GM21619 (cell line): ENCODE measurements around the gene SOX12.
A peak's percentile ranks its signal among the peaks of the same experiment; 100 is the strongest.
"Not testable (repeated sequence)": the region's sequence is repeated elsewhere in the genome, so short reads cannot be mapped to it uniquely, and the experiment has no call there.

Experiments
- ATAC-seq: cut with Tn5 transposase; IDR thresholded peaks from one replicate; pipeline ENCODE4 v1.9.1; 2021; ENCODE audit not compliant: unreplicated experiment

Gene SOX12

DNA sequence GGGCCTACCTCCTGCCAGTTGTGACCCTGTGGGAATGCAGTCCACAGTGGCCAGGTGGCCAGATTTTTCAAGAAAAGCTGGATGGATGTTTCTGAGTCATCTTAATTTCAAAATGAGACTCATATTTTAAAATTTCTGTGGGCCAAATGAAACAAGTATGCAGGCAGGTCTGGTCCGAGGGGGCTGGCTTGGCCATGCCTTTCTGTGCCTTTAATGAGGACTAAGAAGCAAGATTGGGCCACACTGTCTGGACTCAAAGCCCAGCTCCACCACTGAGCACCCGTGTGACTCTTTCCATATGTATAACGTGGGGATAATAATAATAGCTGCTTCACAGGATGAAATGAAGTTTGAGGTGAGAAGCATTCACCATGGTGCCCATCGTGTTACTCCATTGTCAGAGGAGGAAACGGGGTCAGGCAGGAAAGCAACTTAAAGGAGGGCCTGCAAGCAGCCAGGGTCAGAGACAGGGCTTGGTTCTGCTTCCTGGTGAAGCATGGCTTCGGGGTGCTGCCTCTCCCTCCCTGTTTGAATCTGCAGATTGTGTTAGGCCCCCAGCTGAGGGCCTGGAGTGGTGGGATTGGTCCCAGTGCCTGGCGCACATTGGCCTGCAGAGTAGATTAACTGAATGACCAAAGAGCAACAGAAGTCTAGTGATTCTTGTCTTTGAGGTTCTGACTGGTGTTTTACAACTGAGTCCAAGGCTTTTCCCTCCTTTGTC is 3.8 kb downstream of the SOX12 start:
- ATAC-seq = no peak

DNA sequence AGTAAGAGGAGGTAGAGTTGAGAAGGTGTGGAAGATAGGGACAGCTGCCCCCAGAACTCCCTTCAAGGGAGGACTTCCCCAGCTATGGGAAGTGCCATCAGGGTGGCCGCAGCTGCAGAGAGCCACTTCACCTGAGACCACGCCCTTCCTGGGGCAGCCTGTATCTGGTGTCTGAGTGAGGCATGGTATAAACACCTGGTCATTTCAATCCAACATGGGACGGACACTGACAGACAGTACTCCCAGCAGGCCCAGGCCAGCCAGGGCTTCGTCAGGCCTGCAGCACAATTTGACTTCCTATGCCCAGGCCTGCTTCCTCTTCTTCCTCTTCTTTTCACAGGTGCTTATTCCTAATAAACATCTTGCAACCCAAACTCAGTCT is 4.5 kb downstream of the SOX12 start:
- ATAC-seq = no peak

DNA sequence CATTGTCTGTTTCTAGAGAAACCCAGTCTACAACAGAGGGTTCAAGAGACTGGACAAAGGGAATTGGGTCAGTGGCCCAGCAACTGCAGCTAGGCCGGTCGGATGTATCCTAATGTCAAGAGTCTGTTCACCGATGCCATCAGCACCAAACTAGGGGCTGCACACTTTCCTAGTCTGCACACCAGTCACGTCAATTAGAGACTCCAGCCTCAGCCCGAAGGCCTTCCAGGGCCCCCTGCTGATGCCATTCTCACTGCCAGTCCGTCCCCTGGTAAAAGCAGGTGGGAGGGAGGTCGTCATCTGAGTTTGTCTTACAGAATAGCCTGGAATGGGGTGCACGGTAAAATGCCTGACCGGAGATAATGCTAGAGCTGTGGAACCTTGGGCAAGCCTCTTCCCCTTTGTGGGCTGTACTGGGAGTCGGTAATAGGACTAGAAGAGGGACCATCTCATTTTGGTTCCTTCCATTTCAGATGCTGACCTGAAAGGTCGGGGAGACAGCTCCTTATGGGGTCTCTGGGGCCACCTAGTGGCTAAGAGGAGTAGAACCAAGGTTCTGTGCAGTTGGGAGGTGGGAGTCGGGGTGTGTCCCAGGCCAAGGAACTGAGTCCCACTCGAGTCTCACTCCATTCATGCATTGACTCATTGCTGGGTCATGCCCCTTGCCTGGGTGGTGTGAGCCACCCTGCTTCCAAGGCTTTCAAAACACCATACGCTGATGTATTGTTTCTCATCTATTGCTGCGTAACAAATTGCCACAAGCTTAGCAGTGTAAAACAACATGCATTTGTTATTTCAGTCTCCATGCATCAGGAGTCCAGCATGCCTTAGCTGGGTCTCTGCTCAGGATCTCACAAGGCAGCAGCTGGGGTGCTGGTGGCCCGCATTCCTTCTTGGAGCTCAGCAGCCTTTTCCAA is 5.1 kb downstream of the SOX12 start:
- no peak for ATAC-seq

DNA sequence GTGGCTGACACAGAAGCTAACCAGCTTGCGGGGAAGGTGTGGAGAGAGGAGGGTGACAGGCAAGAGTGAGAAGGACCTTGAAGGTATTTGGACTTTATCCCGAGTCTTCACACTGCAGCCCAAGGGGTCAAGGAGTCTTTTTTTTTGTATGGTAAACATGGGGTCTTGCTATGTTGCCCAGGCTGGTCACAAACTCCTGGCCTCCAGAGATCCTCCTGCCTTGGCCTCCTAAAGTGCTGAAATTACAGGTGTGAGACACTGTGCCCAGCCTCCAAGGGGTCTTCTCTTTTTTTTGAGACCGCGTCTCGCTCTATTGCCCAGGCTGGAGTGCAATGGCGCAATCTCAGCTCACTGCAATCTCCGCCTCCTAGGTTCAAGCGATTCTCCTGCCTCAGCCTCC is 9.2 kb downstream of the SOX12 start:
- no peak for ATAC-seq

DNA sequence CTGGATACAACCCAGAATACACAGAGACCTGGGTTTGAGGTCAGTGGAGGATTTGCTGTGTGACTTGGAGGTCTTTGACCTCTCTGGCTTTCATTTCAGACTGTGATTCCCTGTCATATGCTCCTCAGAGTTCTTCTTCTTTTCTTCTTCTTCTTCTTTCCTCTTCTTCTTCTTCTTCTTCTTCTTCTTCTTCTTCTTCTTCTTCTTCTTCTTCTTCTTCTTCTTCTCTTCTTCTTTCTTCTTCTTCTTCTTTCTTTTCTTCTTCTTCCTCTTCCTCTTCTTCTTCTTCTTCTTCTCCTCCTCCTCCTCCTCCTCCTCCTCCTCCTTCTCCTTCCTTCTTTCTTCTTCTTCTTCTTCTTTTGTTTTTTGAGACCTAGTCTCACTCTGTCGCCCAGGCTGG is 10.7 kb downstream of the SOX12 start:
- not testable (repeated sequence) for ATAC-seq

DNA sequence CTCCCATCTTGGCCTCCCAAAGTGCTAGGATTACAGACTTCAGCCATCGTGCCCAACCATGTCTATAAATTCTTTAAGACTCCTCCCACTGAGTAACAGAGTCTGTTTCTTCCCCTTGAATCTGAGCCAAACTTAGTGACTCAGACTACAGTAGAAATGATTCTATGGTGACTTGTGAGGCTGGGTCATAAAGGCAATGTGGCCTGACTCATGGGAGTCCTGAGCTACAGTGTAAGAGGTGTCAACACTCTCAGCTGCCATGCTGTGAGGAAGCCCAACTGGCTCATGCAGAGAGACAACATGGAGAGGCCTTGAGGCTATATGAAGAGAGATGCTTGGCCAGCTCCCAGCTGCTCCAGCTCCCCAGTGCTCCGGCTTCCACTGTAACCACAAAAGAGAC is 16.3 kb downstream of the SOX12 start:
- no peak for ATAC-seq

DNA sequence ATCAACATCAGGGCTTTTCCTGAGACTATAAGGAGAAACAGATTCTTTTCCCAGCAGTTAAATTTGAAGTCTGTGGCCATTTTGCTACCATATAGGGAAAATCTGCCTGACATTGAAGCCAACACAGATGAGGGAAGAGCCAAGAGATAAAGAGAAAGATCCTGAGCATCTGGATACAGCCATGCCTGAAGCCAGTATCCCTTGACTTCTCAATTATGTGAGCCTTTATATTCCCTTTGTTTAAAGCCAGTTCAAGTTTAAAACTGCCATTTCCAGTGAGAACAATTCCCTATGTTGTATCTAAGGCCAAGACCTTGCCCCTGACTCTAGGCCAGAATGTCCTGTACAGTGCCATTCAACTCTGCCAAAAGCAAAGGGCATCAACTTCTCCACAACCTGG is 17.8 kb downstream of the SOX12 start:
- ATAC-seq = no peak

DNA sequence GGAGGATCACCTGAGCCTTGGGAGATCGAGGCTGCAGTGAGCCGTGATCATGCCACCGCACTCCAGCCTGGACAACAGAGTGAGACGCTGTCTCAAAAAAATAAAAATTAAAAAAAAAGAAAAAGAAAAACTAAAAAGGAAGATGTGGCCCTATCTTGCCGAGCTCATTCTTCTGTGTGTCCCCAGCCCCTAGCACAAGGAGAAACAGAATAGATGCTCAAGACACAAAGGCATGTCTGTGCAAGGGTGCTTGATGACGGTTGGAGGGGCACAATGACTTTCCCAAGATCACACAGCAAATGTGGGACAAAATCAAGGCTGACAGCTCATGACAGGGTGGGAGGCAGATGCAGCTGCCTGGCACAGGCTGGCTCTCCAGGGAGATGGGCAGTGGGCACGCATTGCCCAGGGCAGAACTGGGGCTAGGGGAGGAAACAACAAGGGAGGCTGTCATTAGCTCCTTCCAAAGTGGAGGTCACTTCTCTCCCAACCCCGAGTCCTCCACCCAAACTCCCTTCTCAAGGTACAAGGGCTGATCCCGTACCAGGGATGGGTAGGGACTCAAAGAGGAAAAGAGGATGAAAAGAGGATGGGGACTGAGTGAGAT is 20.8 kb downstream of the SOX12 start:
- ATAC-seq = no peak

DNA sequence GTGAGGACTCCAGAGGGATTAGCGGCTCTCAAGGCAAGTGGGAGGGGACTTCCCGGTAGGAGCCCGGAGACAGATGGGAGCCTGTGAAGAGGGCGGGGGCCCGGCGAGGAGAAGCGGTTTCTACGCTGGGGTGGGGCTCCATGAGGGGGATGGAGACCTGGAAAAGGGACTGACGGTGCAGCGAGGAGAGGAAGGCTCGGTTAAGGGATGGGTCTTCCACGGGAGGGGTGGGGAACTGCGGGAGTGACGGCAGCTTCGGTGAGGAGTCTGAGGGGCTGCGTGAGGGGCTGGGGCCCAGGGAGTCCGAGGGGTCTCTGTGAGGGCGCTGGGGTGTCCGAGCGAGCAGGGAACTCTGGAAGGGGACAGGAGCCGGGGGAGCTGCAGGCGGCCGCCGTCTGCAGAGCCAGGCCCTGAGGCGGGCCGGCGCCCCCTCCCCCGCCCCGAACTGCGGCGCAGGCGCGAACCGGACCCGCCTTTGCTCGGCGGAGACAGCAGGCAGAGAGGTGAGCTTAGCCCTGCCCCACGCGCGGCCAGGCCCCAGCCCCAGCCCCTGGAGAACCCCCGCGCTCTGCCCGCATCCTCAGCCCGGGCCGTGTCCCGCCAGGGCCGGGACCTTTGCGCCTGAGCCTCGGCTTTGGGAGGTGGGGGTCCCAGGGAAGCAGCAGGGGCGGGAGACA is 21.4 kb downstream of the SOX12 start, which contains the start of gene NRSN2:
TSS of gene NRSN2 (plus strand) at position 472 of the 677 bp plus-strand sequence. CDS start 2,533 bp downstream, outside the sequence.
- peak; percentile 40 for ATAC-seq

DNA sequence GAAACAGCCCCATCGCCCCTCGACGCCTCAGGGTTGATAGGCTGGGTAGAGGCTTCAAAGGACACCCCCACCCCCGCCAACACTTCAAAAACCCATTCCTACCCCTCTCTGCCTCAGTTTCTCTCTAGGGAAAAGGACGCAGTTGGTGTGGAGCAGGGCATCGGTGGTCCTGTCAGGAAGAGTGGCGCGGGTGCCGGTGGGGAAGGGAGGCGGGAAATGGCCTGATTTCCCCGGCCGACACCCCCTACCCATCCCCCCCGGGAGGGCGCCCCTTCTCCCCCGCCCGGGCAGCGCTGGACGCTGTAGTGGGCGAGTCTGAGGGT is 21.9 kb downstream of the SOX12 start:
- ATAC-seq = peak; percentile 1

DNA sequence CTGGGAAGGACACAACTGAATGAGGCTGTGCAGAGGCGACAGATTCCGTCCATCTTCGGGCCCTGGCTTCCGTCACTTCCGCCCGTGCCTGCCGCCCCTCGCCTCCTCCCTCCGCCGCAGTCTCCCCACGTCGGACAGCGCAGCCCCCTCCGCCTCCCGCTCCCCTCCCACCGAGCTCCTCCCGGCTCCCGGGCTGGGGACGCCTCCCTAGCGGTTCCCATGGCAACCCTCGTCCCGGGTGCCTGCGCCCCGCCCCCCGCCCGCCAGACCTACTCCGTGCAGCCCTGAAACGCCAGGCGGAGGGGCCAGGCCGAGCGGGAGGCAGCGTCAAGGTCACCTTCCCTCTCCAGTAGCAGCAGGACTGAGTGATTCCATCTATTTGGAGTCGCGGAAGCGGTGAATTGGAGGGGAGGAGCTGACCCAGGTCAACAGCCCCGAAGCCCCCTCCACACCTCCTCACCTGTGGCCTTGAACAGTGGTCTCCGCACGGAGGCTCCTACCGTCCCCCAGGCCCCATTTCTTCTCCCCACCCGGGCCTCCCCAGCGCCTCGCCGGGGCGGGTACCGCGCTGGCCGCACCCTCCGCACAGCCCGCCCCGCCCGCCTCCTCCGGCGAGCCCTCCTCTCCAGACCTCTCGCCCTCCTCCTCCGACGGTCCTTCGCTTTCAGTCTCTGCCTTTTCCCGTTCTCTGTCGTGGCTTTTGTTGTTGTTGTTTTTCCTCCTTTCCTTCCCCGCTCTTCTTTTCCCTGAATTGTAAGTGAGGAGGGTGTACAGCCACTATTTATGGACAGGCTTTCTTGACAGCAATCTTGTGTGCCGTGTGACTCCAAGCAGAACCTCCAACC is 22.5 kb downstream of the SOX12 start:
- ATAC-seq = peak; percentile 67

DNA sequence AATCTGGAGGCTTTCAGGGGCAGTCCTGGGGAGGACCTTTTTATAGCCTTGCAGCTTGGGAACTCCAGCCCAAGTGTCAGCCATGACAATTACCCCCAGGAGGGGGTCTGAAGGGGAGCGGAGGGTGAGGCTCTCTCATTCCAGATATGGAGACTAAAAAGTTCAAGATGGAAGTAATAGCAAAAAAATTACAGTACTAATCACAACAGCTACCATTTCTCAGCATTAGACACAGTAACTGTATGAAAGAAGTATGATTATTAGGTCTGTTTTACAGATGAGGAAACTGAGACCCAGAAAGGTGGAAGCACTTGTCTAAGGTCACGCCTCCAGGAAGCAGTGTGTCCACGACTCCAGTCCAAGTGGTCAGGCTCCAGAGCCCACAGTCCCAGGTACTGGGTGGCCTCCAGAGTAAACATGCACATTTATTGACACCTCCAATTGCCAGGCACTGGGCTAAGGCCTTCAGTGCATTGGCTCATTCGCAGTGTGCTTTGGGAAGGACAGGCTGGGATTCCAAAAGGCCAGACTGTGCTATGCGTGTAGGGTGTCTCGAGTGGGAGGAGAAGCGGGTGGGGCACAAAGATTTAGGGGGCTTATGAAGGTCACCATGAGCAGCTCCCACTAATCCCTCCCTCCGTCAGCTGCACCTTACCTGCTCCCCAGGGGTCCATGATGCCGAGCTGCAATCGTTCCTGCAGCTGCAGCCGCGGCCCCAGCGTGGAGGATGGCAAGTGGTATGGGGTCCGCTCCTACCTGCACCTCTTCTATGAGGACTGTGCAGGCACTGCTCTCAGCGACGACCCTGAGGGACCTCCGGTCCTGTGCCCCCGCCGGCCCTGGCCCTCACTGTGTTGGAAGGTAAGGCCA is 23.9 kb downstream of the SOX12 start:
- ATAC-seq = no peak

DNA sequence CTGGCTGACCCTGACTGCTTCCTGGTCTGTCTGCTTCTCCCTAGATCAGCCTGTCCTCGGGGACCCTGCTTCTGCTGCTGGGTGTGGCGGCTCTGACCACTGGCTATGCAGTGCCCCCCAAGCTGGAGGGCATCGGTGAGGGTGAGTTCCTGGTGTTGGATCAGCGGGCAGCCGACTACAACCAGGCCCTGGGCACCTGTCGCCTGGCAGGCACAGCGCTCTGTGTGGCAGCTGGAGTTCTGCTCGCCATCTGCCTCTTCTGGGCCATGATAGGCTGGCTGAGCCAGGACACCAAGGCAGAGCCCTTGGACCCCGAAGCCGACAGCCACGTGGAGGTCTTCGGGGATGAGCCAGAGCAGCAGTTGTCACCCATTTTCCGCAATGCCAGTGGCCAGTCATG is 27.8 kb downstream of the SOX12 start:
- ATAC-seq = no peak

DNA sequence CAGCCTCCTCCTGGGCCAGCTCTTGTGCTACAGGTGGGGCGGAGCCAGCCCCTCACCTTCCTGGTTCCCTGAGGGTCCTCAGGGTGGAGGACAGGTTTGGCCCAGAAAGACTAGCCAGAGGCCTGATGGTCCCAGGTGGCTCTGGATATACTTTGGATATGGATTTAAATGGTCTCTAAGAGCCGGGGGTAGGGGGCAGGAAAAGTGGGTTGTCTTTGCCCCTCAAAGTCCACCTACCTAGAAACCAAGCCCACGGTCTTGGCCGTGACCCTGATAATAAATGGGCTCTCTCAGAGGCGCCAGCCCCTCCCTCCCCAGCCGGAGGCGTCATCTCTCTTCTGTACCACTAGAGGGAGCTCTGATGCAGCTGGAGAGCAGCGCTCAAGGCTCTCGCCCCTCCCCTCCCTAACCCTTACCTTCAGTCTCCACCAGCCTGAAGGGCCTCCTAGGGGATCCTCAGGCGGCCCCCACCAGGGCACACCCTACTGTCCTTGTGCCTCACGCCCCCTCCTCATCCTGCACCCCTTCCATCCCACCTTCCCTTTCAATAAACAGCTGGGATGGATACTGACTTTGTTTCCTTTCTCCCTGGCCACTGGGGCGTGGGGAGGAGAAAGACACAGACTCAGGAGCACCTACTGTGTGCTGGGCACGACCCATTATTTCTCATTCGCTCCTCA is 29.1 kb downstream of the SOX12 start:
- peak; percentile 95 for ATAC-seq

DNA sequence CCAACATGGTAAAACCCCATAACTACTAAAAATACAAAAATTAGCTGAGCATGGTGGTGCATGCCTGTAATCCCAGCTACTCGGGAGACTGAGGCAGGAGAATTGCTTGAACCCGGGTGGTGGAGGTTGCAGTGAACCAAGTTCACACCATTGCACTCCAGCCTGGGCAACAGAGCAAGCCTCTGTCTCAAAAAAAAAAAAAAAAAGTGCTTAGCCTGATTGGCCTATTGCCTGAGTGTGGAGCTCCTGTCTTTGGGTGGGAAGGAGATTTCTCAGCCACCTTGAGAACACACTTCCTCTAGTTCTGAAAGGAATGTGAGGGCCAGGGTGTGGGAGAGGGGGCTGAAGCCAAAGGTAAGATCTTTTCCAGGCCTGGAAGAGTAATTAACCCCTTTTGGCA is 30.8 kb downstream of the SOX12 start:
- ATAC-seq = not testable (repeated sequence)

DNA sequence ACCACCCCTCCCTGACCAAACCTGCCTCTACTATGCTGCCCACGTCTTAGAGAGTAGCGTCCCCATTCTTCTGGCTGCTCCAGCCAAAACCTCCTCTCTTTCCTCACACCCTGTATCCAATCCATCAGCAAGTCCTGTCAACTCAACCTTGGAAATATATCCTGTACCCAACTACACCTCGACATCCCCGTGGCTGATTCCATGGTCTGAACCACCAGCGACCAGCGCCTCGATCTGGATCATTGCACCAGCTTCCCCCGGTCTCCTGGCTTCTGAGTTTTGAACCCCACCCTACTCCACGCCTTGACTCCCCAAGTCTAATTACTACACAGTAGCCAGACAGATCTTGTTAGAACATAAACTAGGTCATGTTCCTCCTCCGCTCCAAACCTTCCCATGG is 31.4 kb downstream of the SOX12 start:
- no peak for ATAC-seq

DNA sequence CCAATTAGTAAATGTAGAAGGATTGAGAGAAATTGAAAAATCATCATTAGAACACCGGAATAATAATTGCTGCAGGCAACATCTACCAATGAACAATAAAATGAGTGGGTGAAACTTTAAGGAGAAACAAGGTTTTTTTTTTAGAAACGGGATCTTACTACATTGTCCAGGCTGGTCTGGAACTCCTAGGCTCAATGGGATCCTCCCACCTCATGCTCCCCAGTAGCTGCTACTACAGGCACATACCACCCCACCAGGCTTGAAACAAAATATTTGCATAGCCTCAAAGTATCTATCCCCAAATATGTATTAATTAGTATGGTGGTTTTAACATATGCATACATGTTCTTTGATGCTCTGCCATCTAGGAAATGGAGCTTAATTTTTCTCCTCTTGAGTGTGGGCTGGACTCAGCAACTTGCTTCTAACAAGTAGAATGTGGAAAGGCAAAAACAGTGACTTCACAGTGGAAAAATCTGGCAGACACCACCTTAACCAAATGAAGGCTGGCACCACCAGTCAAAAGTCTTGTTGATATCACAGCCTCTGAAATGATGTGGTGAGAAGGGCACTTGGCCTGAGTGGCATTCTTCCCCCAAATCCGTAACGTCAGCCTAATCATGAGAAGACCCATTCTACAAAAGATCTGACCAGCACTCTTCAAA is 33.7 kb downstream of the SOX12 start:
- ATAC-seq = no peak

DNA sequence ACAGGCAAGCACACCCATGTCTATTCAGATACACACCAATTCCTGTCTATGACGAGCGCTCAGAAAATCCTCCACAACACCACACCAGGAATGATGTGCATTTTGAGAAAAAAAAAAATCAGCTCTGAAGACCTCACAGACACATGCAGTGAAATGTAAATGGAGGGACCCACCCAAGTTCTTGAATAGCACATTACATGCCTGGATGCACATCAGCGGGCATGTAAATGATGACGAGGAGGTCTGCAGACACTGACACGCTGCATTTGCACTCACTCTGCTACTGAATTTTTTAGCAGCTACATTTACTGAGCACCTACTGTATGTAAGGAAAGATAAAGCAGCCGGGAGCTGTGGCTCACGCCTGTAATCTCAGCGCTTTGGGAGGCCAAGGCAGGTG is 36.2 kb downstream of the SOX12 start:
- ATAC-seq = no peak
